ENCODE measurements around the gene SFMBT1. TPM values are rescaled to one million over a fixed set of nuclear protein-coding genes. Genes with fewer than 3 reads are reported as not detected.

The SFMBT1 gene
- total RNA-seq, 1 experiment from 2014 or later: 14.8 TPM

DNA sequence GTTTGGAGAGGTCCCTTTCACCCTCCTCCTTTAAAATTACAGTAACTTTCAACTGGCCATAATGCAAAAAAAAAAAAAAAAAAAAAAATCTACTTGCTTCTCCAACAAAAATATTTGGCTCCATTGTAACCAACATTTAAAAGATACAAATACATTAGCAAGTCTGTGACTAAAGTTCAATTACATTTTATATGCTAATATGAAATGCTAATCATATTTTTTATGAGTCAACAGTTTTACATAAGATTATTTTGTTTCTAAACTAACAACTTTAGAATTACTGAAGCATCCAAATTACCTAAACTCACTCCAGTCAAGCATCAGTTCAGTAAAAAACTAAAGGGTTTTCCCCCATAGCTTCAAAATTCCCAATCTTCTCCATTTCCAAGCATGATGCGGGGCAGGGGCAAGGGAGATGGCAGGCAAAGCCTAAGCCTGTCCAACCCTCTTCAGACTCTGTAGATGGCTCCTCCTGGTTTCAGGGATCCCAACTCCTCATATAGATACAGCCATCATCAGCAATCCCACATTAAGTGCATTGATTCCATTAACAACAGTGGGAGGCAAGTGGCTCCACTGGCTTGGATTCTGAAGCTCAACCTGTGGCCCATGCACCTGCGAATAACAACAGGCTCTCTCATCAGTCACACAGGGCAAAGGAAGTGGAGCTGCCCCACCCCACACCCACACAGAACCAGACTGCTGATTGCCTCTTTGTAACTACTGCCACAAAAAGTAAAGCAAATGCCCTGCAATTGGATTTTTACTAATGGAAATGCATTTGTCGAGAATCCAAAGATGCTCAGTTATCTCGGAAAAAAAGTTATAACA, 15.0 kb downstream of the SFMBT1 start (continued):
- TF ChIP-seq ELF1 (IDR thresholded peaks at IDR 0.05; ENCODE audit: borderline replicate concordance, low read depth) (no peak), EZH2 (IDR thresholded peaks at IDR 0.05) (no peak), EGR1 (IDR thresholded peaks at IDR 0.05; ENCODE audit: low read depth) (peak; percentile 67), SRF (IDR thresholded peaks at IDR 0.05; ENCODE audit: low read depth) (no peak), FOSL1 (IDR thresholded peaks at IDR 0.05; ENCODE audit: low read depth) (0 out of 2 replicates have a peak, but pooled peaks have one; percentile 13)

DNA sequence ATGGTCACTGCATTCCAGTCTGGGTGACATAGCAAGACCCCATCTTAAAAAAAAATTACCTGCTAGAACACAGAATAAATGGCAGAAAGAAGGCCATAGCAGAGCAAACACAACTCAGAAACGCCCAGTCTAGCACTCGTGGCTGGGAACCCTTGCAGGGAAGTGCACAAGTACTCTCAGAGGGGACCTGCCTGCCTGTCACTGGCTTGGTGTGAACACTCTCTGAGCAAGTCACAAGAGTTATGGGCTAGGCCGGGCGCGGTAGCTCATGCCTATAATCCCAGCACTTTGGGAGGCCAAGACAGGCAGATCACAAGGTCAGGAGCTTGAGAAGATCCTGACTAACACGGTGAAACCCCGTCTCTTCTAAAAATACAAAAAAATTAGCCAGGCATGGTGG, 17.2 kb downstream of the SFMBT1 start:
- Histone ChIP-seq H3K36me3 (ENCODE audit: control insufficient read depth in 1 of 2, insufficient read depth in 2 of 2, low read length in 2 of 2) (no peaks in the 10 kb centered on the region), H3K27ac (ENCODE audit: low read depth, low read length) (no peak overlapping the region), H3K9me3 (ENCODE audit: control insufficient read depth in 1 of 2, insufficient read depth in 1 of 2, low read depth in 1 of 2, low read length in 2 of 2) (no peaks in the 10 kb centered on the region), H3K9me2 (ENCODE audit: insufficient read depth) (no peaks in the 10 kb centered on the region), H3K4me1 (ENCODE audit: control insufficient read depth in 1 of 2, insufficient read depth in 2 of 2, low read length in 2 of 2) (peaks cover 7 to 14% of the 10 kb centered on the region in 2 experiments), H3K79me2 (ENCODE audit: insufficient read depth, low read length) (peaks cover 30% of the 10 kb centered on the region; the same call in 1 of the 2 replicates), H3K4me3 (replicated peaks in 1 of 2; ENCODE audit: low read depth in 1 of 2, low read length in 2 of 2) (no peak overlapping the region), H3K9ac (ENCODE audit: low read length) (no peak overlapping the region), H4K20me1 (ENCODE audit: insufficient read depth) (no peaks in the 10 kb centered on the region; the same call in 1 of the 2 replicates), H3K27me3 (ENCODE audit: insufficient read depth, low read length) (no peaks in the 10 kb centered on the region), H2AFZ (ENCODE audit: low read depth, low read length, poor library complexity, severe bottlenecking) (no peak overlapping the region), H3K4me2 (ENCODE audit: low read length) (no peak overlapping the region)
- ChIA-PET RAD21 (ENCODE audit: low non-redundant PET in 1 of 2, low total read pairs in 2 of 2, uncharacterized antibody in 2 of 2, unreplicated experiment in 2 of 2) (no interaction called here), POLR2A (no interaction called here), CTCF (no interaction called here)
- ATAC-seq: no peak
- TF ChIP-seq SRF (IDR thresholded peaks at IDR 0.05; ENCODE audit: low read depth): no peak
- no peak for TF ChIP-seq MAX (IDR thresholded peaks at IDR 0.05)
- no peak for TF ChIP-seq EZH2 (IDR thresholded peaks at IDR 0.05)
- no peak for TF ChIP-seq JUND (IDR thresholded peaks at IDR 0.05)
- TF ChIP-seq FOSL1 (IDR thresholded peaks at IDR 0.05; ENCODE audit: low read depth): no peak
- TF ChIP-seq, protein P1, sequence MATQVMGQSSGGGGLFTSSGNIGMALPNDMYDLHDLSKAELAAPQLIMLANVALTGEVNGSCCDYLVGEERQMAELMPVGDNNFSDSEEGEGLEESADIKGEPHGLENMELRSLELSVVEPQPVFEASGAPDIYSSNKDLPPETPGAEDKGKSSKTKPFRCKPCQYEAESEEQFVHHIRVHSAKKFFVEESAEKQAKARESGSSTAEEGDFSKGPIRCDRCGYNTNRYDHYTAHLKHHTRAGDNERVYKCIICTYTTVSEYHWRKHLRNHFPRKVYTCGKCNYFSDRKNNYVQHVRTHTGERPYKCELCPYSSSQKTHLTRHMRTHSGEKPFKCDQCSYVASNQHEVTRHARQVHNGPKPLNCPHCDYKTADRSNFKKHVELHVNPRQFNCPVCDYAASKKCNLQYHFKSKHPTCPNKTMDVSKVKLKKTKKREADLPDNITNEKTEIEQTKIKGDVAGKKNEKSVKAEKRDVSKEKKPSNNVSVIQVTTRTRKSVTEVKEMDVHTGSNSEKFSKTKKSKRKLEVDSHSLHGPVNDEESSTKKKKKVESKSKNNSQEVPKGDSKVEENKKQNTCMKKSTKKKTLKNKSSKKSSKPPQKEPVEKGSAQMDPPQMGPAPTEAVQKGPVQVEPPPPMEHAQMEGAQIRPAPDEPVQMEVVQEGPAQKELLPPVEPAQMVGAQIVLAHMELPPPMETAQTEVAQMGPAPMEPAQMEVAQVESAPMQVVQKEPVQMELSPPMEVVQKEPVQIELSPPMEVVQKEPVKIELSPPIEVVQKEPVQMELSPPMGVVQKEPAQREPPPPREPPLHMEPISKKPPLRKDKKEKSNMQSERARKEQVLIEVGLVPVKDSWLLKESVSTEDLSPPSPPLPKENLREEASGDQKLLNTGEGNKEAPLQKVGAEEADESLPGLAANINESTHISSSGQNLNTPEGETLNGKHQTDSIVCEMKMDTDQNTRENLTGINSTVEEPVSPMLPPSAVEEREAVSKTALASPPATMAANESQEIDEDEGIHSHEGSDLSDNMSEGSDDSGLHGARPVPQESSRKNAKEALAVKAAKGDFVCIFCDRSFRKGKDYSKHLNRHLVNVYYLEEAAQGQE (IDR thresholded peaks at IDR 0.05; ENCODE audit: low read depth): no peak
- no peak for TF ChIP-seq ELF1 (IDR thresholded peaks at IDR 0.05; ENCODE audit: borderline replicate concordance, low read depth)
- no peak for TF ChIP-seq YY1 (IDR thresholded peaks at IDR 0.05; ENCODE audit: extremely low read depth, insufficient replicate concordance, low read depth, low read length)
- no peak for TF ChIP-seq EZH2phosphoT487 (IDR thresholded peaks at IDR 0.05; ENCODE audit: borderline replicate concordance)
- no peak for TF ChIP-seq CBX3 (IDR thresholded peaks at IDR 0.05; ENCODE audit: low read depth)
- no peak for TF ChIP-seq CEBPB (IDR thresholded peaks at IDR 0.05; ENCODE audit: low read depth)
- no peak for TF ChIP-seq POLR2AphosphoS5 (IDR thresholded peaks at IDR 0.05; ENCODE audit: low read depth, low read length)
- no peak for TF ChIP-seq SIN3A (IDR thresholded peaks at IDR 0.05; ENCODE audit: low read depth)
- TF ChIP-seq SP1 (IDR thresholded peaks at IDR 0.05; ENCODE audit: low read depth): no peak
- TF ChIP-seq POLR2A (IDR thresholded peaks at IDR 0.05; ENCODE audit: borderline replicate concordance, extremely low read depth, insufficient read depth, insufficient read length): no peak
- no peak for TF ChIP-seq ZFX (IDR thresholded peaks at IDR 0.05)
- TF ChIP-seq EGR1 (IDR thresholded peaks at IDR 0.05; ENCODE audit: low read depth): no peak
- TF ChIP-seq, protein P2, sequence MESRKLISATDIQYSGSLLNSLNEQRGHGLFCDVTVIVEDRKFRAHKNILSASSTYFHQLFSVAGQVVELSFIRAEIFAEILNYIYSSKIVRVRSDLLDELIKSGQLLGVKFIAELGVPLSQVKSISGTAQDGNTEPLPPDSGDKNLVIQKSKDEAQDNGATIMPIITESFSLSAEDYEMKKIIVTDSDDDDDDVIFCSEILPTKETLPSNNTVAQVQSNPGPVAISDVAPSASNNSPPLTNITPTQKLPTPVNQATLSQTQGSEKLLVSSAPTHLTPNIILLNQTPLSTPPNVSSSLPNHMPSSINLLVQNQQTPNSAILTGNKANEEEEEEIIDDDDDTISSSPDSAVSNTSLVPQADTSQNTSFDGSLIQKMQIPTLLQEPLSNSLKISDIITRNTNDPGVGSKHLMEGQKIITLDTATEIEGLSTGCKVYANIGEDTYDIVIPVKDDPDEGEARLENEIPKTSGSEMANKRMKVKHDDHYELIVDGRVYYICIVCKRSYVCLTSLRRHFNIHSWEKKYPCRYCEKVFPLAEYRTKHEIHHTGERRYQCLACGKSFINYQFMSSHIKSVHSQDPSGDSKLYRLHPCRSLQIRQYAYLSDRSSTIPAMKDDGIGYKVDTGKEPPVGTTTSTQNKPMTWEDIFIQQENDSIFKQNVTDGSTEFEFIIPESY (IDR thresholded peaks at IDR 0.05; ENCODE audit: extremely low read depth, insufficient replicate concordance, low read length): no peak
- DNase-seq (ENCODE audit: low read depth, low spot score): no peak
- no TSS peak for BruUV-seq (replicated peaks)
- intact Hi-C loops (cut with micrococcal nuclease): no loop called here
